Measurements from ENCODE around the gene TOR4A.
"Not testable (repeated sequence)": the region's sequence is repeated elsewhere in the genome, so short reads cannot be mapped to it uniquely, and the experiment has no call there.

Gene TOR4A

GRCh38 chr9:137239541-137240200 is 37.9 kb upstream of the TOR4A start:
- not testable (repeated sequence) for DNase-seq

DNA sequence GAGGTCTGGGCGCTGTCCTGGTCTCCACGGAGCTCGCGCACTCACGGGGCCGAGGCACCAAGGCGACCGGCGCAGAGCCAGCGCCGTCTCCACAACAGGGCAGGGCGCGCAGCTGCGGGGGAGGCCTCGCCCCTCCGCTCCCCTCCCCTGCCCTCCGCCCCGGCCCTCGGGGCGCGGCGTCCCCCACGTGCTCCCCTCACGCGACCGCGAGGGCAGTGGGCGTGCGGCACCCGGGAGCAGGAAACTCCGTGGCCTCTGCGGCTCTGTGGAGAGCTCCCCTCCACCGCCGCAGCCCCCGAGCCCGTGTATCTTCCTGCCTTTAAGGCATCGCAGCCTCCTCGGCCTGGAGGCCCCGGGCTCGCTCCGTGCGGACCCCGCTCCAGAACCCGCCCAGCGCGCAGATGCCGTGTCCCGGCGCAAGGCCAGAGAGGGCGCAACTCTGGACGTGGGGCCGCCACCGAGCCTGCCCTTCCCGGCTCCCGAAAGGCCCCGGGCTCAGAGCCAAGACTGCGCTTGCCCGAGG is 37.1 kb upstream of the TOR4A start:
- DNase-seq, result no peak

DNA sequence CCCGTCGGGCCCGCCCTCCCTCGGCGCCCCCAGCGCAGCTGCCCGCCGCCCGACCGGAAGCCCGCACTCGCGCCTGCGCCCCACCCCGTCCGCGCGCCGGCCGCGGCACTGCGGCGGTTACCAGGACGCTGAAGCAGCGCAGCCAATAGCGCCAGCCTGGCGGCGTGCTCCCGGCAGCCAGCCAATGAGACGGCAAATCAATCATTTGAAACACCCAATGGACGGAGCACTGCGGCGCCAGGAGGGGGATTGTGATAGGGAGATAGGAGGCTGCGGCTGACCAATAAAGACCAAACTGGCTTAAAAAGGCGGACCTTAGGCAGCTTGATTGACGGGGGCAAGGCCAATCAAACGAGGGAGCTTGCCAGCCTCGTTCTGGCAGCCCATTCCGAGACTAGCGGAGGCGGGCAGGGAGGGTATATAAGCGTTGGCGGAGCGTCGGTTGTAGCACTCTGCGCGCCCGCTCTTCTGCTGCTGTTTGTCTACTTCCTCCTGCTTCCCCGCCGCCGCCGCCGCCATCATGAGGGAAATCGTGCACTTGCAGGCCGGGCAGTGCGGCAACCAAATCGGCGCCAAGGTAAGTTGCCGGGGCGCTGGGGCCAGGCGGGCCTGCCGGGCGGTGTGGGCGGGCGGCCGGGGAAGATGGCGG is 36.6 kb upstream of the TOR4A start, which contains the start of gene TUBB4B:
Gene TUBB4B (plus strand): TSS at position 447 of the 649 bp plus-strand sequence. CDS start 74 bp downstream, at position 521.
- DNase-seq, result peak; percentile 100

- peak; percentile 44 for DNase-seq
These were observed 35.8 kb upstream of the TOR4A start for GRCh38 chr9:137241490-137242268.

DNA sequence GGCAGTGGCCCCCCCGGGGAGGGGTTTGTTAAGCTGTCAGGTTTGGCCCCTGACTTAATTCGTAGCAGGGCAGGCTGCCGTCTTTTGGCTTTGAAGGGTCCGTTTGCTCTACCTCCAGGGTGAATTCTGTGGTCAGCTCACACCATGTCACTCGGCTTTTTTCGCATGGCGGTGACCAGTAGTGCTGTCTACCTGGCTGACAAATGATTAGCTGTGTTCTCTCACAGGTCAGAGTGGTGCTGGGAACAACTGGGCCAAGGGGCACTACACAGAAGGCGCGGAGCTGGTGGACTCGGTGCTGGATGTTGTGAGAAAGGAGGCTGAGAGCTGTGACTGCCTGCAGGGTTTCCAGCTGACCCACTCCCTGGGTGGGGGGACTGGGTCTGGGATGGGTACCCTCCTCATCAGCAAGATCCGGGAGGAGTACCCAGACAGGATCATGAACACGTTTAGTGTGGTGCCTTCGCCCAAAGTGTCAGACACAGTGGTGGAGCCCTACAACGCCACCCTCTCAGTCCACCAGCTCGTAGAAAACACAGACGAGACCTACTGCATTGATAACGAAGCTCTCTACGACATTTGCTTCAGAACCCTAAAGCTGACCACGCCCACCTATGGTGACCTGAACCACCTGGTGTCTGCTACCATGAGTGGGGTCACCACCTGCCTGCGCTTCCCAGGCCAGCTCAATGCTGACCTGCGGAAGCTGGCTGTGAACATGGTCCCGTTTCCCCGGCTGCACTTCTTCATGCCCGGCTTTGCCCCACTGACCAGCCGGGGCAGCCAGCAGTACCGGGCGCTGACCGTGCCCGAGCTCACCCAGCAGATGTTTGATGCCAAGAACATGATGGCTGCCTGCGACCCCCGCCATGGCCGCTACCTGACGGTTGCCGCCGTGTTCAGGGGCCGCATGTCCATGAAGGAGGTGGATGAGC is 35.0 kb upstream of the TOR4A start:
- no peak for DNase-seq

DNA sequence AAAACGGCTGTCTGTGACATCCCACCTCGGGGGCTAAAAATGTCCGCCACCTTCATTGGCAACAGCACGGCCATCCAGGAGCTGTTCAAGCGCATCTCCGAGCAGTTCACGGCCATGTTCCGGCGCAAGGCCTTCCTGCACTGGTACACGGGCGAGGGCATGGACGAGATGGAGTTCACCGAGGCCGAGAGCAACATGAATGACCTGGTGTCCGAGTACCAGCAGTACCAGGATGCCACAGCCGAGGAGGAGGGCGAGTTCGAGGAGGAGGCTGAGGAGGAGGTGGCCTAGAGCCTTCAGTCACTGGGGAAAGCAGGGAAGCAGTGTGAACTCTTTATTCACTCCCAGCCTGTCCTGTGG is 34.3 kb upstream of the TOR4A start:
- not testable (repeated sequence) for DNase-seq

DNA sequence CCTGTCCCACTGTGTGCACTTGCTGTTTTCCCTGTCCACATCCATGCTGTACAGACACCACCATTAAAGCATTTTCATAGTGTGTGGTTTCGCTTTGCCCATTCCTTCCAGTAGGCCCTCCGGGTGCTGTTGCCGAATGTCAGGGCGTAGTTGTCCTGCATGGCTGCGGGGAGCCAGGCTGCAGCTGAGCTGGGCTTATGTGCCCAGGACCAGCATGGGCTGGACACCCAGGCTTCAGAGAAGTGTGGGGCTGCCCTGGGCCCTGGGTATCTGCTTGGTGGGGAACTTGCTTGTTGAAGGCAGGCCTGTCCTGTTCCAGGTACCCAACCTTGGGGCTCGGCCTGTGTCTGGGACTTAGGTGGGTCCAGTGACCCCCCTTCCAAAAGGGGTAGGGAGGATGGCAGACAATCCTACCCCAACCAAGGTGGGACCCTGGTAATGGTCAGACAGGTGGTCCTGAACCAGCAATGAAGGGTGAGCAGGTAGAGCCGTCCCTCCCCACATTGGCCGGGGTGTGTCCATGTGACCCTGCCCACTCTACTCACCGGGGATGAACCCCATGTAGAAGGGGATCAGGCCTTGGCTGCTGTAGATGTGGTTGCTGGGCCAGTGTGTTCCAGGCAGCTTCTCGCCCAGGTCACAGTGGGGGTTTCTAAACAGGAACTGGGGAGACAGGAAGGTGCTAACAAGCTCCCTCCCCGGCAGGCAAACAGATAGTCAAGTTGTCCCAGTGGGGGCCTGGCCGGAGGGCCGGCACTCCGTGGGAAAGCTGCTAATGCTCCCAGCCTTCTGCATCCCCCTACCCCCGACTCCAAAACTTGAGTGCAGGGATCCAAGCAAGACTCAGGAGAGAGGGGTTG is 33.7 kb upstream of the TOR4A start:
- DNase-seq, result no peak

DNA sequence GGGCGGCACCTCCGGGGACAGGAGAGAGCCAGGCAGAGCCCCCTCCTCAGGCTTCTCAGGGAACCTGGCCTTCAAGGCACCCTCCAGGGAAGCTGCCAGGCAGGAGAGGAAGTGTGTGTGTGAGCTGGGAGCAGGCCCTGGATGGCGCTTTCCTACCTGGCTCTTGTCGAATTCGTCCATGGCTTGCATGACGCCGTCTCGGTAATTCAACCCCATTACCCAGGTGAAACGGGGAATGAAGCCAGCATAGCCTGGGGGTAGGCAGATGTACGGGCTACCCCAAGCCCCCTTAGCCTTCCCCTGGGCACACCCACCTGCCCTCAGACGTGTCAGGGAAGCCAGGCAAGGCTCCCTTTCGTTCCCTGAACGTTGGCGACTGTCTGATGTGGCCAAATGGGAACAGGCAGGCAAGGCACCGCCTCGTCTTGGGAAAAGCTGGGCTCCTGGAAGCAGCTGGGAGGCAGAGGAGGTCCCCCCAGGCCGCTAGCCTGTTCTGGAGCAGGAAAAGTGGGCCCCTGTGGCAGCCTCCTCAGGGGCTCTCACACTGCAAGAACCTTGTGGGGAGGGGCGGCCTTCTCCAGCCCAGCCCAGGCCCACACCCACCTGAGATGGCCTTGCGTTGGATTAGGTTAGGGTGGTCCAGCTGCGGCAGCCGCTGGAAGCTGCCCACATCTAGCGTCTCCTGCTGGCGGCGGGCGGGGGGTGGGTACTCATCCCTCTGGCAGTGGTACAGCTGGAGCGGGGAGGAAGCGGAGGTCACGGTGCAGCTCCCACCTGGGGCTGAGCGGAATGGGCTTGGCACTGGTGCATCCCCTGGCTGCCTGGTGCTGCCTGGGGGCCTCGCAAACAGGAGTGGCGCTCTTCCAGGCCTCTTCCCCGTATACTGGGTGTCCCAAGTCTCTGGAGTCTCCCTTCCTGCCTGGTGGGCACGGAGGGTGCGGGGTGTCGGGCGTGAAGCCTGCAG is 32.8 kb upstream of the TOR4A start:
- no peak for DNase-seq

GRCh38 chr9:137245450-137246421 is 31.8 kb upstream of the TOR4A start:
- DNase-seq, result no peak

DNA sequence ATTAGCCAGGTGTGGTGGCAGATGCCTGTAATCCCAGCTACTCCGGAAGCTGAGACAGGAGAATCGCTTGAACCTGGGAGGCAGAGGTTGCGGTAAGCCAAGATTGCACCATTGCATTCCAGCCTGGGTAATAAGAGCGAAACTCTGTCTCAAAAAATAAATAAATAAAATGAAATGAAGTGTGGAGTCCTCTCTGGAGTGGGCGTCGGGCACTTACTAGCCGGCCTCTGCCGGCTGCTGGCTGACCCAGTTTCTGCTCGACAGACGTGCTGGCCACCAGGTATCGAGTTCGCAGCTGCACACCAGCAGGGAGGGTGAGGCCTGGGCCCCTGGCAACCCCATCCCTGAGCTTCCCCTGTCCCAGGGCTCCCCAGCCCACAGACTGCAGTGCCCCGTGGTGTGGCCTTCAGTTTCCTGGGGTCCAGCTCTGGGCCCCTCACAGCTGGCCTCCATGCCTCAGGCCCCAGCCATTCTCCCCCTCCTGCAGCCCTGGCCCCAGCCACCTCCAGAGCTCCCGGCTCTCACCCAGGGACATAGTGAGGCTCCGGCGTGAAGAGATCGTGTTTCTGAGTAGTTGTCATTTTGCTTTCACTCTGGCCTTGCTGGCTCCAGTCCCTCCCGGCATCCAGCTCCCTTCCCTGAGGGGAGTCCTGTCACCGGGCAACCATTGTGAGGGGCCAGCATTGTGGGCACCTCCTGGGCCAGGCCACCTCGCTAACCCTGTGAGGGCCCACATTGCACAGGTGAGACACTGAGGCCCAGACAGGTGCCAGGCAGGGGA is 30.2 kb upstream of the TOR4A start:
- no peak for DNase-seq

DNA sequence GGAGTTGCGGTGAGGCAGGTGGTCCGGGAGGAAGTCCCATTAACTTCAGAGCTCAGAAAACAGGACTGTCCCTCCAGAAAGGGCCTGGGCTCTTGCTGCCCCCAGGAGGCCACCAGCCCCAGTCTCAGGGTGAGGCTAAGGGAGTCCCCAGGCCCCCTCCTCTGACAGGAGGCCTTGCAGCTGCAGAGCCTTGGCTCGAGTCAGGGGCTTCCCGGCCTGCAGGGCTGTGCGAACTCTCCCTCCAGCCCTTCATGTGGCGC is 29.7 kb upstream of the TOR4A start:
- DNase-seq, result no peak

DNA sequence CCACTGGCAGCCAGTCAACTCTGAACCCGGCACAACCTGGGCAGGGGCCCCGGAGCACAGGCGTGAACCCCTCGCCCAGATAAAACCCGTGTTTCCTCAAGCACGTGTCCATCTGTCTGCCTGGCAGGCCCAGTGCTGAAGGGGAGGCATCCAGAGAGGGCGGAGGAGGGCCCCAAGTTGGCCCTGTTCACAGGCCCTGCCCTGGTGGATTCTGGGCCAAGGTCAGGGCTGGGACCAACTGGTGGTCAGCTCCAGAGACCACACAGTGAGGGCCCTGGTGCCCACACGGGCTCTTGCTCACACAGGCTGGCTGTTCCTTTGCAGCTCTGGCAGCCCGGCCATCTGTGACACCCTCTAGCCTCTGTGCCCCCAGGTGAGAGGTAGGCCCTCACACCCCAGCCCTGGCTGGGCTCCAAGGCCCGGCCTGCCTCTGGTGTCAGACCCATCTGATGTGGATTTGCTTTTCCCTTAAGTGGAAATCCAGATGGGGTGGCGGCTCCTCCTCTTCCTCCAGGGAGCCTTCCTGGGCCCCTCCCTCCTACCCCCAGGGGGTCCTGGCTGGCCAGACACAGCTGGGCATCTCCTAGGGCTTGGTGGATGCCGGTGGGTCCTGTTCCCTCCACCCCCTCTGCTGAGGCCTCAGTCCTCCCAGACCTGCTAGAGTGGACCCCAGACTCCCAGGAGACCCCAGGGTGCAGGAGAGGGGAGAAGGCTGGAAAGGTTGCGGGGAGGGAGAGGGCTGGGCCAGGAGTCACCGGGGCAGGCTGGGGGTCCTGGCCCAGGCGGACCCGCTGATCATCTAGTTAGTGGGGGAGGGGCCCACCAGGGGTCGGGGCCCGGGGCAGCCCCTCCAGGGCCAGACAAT is 27.0 kb upstream of the TOR4A start:
- DNase-seq, result peak; percentile 51

- DNase-seq, result no peak
These were observed 26.4 kb upstream of the TOR4A start, which contains the start of gene STPG3 for GRCh38 chr9:137251194-137251461. Gene STPG3, plus strand, starts transcription at chr9:137251286. Its CDS starts 1 bp downstream, at chr9:137251287.

DNA sequence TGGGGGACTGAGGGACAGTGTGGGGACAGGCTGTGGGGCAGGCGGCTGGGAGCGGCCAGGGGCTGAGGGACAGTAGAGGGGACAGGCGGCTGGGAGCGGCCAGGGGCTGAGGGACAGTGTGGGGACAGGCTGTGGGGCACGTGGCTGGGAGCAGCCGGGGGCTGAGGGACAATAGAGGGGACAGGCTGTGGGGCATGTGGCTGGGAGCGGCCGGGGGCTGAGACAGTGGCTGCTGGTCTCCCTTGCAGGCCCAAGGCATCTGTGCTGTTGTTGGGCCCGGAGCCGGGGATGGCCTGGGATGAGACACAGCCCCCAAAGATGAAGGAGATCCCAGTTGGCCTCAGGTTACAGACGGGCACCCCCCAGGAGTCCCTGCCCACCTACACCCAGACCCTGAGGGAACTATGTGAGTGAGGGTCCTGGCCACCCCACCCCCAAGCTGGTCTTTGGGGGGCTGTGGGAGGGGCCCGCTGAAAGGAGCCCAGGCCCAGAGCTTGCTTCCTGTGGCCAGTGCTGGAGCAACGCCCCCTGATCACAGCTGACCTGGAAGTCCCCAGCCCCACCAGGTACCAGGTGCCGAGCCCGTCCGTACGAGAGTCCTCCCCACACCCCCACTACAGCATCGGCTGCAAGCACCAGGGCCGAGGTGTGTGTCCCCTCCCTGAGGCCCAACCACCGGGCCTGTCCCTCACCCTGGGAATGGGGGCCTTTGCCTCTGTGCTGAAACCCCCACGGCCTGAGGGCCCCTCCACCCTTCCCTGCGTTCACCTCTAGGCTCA is 25.8 kb upstream of the TOR4A start:
- DNase-seq, result no peak

GRCh38 chr9:137252555-137253506 is 24.7 kb upstream of the TOR4A start:
- DNase-seq, result no peak
